Coronary artery (tissue), 2 donors: ENCODE measurements around the gene RBAK.
"Not testable (repeated sequence)": the region's sequence is repeated elsewhere in the genome, so short reads cannot be mapped to it uniquely, and the experiment has no call there.

ENCODE experiments used
- DNase-seq: peaks from one replicate; pipeline ENCODE4 v3.0.0-alpha.2; 2017; ENCODE audit warnings: low spot score
- H3K27ac ChIP-seq, 2 donors: fragments of 200-600 bp; sonication (generic); one replicate each; pipeline ENCODE4 v1.5.1; 2016 to 2019
- H3K4me3 ChIP-seq: fragments of 200-600 bp; sonication (generic); 2 replicates; pipeline ENCODE4 v1.5.1; 2016; ENCODE audit warnings: mild to moderate bottlenecking, moderate library complexity
- TF ChIP-seq, protein P1 (sequence below): fragments of 200-600 bp; sonication (generic); IDR thresholded peaks from one replicate; pipeline ENCODE4 v1.5.1; 2019; ENCODE audit warnings: antibody characterized with exemption

The RBAK gene

DNA sequence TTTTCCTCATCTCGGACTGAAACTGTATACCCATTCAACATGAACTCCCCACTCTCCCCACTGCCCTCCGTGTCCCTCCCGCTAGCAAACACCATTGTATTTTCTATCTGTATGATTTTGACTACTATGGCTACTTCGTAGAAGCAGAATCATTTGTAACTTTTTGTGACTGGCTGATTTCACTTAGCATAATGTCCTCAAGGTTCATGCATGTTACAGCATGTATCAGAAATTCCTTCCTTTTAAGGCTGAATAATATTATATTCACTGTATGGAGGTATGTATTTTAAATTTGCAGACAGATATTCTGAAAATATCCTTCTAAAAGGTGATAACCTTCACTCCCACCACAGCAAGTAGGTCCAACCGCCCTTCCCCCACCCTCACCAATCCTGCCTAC lies 43.7 kb upstream of the RBAK start:
- Histone ChIP-seq H3K27ac (no peak overlapping the region), H3K4me3 (no peak overlapping the region)
- TF ChIP-seq, protein P1, sequence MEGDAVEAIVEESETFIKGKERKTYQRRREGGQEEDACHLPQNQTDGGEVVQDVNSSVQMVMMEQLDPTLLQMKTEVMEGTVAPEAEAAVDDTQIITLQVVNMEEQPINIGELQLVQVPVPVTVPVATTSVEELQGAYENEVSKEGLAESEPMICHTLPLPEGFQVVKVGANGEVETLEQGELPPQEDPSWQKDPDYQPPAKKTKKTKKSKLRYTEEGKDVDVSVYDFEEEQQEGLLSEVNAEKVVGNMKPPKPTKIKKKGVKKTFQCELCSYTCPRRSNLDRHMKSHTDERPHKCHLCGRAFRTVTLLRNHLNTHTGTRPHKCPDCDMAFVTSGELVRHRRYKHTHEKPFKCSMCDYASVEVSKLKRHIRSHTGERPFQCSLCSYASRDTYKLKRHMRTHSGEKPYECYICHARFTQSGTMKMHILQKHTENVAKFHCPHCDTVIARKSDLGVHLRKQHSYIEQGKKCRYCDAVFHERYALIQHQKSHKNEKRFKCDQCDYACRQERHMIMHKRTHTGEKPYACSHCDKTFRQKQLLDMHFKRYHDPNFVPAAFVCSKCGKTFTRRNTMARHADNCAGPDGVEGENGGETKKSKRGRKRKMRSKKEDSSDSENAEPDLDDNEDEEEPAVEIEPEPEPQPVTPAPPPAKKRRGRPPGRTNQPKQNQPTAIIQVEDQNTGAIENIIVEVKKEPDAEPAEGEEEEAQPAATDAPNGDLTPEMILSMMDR = no peak
- DNase-seq = no peak

GRCh38 chr7:5005066-5005465 lies 40.6 kb upstream of the RBAK start:
- TF ChIP-seq, protein P1 = no peak
- Histone ChIP-seq H3K27ac (no peak overlapping the region), H3K4me3 (no peak overlapping the region)
- no peak for DNase-seq

DNA sequence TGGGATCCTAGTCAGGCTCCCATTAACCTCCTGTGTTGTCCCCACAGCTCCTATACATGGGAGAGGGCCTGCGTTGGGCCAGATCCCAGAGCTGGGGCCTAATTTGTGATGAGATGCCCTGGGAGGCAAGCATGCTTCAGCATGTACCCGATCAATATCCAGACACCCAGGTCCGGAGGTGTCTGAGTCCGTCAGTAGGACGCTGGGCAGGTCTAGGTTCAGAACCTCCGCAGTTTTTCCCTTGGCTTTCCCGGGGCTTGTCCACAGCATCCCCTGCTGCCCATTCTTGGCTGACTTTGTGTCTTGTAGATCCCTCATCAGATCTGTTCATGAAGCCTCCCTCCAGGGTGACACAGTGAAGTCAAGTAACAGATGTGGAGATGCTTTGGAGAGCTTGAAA lies 32.7 kb upstream of the RBAK start:
- TF ChIP-seq, protein P1 = no peak
- no peak overlapping the region for H3K4me3 ChIP-seq
- H3K27ac ChIP-seq = no peak overlapping the region
- DNase-seq = no peak

DNA sequence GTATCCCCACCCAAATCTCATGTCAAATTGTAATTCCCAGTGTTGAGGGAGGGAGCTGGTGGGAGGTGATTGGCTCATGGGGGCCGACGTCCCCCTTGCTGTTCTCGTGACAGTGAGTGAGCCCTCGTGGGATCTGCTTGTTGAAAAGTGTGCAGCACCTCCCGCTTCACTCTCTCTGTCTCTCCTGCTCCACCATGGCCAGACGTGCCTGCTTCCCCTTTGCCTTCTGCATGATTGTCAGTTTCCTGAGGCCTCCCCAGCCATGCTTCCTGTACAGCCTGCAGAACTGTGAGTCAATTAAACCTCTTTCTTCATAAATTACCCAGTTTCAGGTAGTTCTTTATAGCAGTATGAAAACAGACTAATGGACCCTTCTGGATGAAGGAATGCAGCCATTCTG lies 29.7 kb upstream of the RBAK start:
- peak; percentile 26 for DNase-seq

DNA sequence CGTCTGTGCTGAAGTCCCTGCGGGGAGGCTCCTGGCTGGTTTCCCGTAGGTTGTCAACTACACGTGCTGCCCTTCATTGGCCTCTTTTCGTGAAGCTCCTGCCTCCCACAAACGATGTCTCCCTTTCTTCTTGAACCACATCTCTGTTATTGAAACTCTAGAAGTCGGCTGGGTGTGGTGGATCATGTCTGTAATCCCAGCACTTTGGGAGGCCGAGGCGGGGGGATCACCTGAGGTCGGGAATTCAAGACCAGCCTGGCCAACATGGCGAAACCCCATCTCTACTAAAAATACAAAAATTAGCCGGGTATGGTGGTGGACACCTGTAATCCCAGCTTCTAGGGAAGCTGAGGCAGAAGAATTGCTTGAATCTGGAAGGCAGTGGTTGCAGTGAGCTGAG lies 28.0 kb upstream of the RBAK start:
- H3K27ac ChIP-seq = not testable (repeated sequence)
- DNase-seq = peak; percentile 55

More for the DNA sequence above, 29.7 kb upstream of the RBAK start:
- not testable (repeated sequence) for H3K4me3 ChIP-seq, H3K27ac ChIP-seq

GRCh38 chr7:5020098-5020497 lies 25.6 kb upstream of the RBAK start:
- no peak overlapping the region for H3K4me3 ChIP-seq
- no peak for DNase-seq
- TF ChIP-seq, protein P1 = no peak
- no peak overlapping the region for H3K27ac ChIP-seq

More for the DNA sequence above, 28.0 kb upstream of the RBAK start:
- H3K4me3 ChIP-seq = not testable (repeated sequence)

DNA sequence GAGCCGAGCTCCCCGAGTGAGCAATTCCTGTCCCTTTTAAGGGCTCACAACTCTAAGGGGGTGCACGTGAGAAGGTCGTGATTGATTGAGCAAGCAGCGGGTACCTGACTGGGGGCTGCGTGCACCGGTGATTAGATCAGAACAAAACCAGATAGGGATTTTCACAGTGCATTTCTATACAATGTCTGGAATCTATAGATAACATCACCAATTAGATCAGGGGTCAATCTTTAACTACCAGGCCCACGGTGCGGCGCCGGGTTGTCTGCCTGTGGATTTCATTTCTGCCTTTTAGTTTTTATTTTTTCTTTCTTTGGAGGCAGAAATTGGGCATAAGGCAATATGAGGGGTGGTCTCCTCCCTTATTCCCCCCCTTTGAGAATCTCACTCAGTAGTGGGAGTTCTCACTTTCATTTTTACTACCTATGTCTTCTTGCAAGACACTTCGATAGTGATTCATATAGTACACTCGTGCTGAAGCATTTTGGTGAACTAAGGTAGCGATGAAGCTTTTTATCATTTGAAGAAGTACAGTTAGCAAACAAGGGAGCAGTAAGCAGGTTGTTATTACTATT lies 24.6 kb upstream of the RBAK start:
- not testable (repeated sequence) for H3K4me3 ChIP-seq, DNase-seq, H3K27ac ChIP-seq

GRCh38 chr7:5023626-5024025 lies 22.0 kb upstream of the RBAK start:
- H3K27ac ChIP-seq, H3K4me3 ChIP-seq, DNase-seq: not testable (repeated sequence)

DNA sequence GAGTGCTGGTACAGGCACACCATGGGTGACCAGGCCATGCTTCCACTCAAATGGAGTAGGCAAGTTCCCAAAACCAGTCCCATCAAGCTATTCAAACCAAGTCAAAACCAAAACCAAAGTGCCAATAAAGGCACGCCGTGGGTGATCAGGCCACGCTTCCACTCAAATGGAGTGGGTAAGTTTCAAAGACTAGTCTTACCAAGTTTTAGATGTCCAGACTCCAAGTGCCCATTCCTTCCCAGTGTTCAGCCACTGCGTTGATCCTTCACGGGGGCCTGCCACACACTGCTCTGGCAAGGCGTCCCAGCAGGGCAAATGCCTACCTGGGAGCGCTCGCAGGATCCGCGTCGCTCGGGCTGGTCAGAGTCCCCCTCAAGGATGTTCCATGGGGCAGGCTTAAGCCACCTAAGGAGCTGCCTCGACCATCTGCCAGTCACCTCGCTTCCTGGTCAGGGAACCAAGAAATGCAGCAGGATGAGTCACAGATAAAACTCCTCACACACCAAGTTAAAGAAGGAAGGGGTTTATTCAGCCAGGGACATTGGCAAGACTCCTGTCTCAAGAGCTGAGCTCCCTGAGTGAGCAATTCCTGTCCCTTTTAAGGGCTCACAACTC lies 17.8 kb upstream of the RBAK start:
- not testable (repeated sequence) for DNase-seq, H3K27ac ChIP-seq, H3K4me3 ChIP-seq

DNA sequence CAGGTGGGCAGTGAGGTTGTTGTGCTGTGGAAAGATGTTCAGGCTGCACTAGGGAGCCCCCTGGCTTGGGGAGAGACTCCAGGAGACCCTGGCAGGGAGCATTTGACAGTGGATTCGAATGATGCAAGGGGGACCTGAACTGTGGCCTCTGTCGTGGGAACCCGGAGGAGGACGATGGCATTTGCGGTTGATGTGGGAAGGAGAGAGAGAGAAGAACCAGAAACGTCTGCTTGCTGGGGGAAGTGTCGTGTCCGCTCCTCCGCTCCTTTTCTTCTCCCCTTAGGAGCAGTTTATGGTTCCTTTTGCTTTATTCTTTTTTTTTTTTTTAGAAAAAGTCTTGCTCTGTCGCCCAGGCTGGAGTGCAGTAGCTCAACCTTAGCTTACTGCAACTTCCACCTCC lies 12.5 kb upstream of the RBAK start:
- not testable (repeated sequence) for H3K4me3 ChIP-seq, H3K27ac ChIP-seq, DNase-seq
